ENCODE data around the gene ACAP1. TPM values are rescaled to one million over a fixed set of nuclear protein-coding genes. Genes with fewer than 3 reads are reported as not detected.

Gene ACAP1
- total RNA-seq, 1 experiment from 2014 or later: 8.8 TPM

DNA sequence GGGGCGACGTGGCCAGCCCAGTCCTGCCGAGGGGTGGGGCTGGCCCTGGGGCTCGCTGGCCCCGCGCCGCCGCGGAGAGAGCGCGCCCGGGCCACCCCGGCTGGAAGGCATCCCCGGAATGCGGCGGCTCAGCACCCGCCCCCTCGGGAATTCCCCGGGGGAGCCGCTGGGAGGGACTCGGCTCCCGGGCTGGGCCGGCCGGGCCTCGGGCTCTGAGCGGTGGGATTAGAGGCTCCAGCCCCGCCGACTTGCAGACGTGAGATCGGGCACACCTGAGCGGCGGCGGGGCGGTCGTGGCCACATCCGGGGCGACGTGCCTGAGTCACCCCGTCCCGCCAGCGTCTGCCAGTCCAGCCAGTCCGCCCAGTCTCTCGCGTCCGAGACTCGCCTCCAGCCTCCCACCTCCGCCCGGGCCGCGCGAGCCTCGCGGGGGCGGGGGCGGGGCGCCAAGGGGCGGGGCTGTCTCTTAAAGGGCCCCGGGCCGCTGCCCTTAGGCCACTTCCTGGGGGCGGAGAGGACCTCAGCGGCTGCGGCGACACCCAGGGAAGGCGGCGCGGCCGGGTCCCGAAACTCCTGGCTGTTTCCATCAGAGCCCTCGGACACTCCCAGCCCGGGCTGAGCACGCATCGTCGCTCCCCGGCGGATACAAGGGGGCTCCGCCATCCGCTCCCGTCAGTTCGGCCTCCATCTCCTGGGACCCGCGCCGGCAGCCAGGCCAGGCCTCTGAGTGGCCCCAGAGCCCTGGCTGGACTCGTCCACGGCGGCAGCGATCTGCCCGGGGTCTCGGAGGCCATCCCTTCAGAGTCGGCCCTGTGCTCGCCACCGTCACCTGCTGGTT lies 15.6 kb downstream of the ACAP1 start, which contains the start of gene KCTD11 (continued):
- TF ChIP-seq ZBTB33 (IDR thresholded peaks at IDR 0.05; ENCODE audit: extremely low read depth, insufficient replicate concordance, low read length) (no peak), EZH2phosphoT487 (IDR thresholded peaks at IDR 0.05; ENCODE audit: borderline replicate concordance) (no peak), EZH2 (IDR thresholded peaks at IDR 0.05) (no peak)

DNA sequence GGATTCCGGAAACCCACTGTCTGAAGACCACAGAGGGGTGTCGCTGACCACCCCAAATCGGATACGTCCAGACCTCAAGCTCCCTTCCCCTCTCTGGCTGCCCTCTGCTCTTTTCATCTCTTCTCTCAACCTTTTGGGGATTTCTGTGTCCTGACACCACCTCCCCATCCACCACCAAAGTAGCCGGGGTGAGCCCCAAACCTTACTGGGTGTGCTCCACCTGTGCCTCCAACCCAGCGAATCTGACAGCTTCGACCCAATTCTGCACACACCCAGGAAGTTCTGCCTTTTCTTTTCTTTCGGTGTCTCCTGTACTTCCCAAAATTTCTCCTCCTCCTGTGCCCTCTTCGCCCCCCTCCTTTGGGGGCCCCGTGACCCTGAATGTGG lies 16.2 kb downstream of the ACAP1 start:
- ChIA-PET CTCF (no interaction called here), POLR2A (no interaction called here), RAD21 (ENCODE audit: low non-redundant PET in 1 of 2, low total read pairs in 2 of 2, uncharacterized antibody in 2 of 2, unreplicated experiment in 2 of 2) (no interaction called here)
- Histone ChIP-seq H3K9me2 (ENCODE audit: insufficient read depth) (no peaks in the 10 kb centered on the region), H3K36me3 (ENCODE audit: control insufficient read depth in 1 of 2, insufficient read depth in 2 of 2, low read length in 2 of 2) (no peaks in the 10 kb centered on the region), H3K4me1 (ENCODE audit: control insufficient read depth in 1 of 2, insufficient read depth in 2 of 2, low read length in 2 of 2) (peaks cover 29 to 69% of the 10 kb centered on the region in 2 experiments), H2AFZ (ENCODE audit: low read depth, low read length, poor library complexity, severe bottlenecking) (no peak overlapping the region), H3K4me2 (ENCODE audit: low read length) (peak overlapping the region; percentile 80), H3K9ac (ENCODE audit: low read length) (peak overlapping the region; percentile 88), H3K27me3 (ENCODE audit: insufficient read depth, low read length) (no peaks in the 10 kb centered on the region), H3K9me3 (ENCODE audit: control insufficient read depth in 1 of 2, insufficient read depth in 1 of 2, low read depth in 1 of 2, low read length in 2 of 2) (no peaks in the 10 kb centered on the region), H3K79me2 (ENCODE audit: insufficient read depth, low read length) (peaks cover 32% of the 10 kb centered on the region), H3K4me3 (replicated peaks in 1 of 2; ENCODE audit: low read depth in 1 of 2, low read length in 2 of 2) (peak overlapping the region; percentile 79 to 89), H4K20me1 (ENCODE audit: insufficient read depth) (0 out of 2 replicates have a peak, but pooled peaks cover 4% of the 10 kb centered on the region), H3K27ac (ENCODE audit: low read depth, low read length) (peak overlapping the region; percentile 99)
- BruUV-seq (replicated peaks): TSS peak; percentile 67
- ATAC-seq (no peak), DNase-seq (ENCODE audit: low read depth, low spot score) (no peak)
- TF ChIP-seq, protein P1, sequence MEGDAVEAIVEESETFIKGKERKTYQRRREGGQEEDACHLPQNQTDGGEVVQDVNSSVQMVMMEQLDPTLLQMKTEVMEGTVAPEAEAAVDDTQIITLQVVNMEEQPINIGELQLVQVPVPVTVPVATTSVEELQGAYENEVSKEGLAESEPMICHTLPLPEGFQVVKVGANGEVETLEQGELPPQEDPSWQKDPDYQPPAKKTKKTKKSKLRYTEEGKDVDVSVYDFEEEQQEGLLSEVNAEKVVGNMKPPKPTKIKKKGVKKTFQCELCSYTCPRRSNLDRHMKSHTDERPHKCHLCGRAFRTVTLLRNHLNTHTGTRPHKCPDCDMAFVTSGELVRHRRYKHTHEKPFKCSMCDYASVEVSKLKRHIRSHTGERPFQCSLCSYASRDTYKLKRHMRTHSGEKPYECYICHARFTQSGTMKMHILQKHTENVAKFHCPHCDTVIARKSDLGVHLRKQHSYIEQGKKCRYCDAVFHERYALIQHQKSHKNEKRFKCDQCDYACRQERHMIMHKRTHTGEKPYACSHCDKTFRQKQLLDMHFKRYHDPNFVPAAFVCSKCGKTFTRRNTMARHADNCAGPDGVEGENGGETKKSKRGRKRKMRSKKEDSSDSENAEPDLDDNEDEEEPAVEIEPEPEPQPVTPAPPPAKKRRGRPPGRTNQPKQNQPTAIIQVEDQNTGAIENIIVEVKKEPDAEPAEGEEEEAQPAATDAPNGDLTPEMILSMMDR (IDR thresholded peaks at IDR 0.05 in 2 of 3, conservative IDR thresholded peaks at IDR 0.05 in 1 of 3; ENCODE audit: borderline replicate concordance in 1 of 3, insufficient read depth in 1 of 3, low read depth in 2 of 3, low read length in 2 of 3): peak in 1 of 3 experiments; percentile 73; a peak in 2 of 6 replicates
- no peak for TF ChIP-seq ZNF274 (IDR thresholded peaks at IDR 0.05; ENCODE audit: low read depth, low read length)
- no peak for TF ChIP-seq RAD21 (IDR thresholded peaks at IDR 0.05; ENCODE audit: low read depth)
- intact Hi-C loops (cut with micrococcal nuclease): loop anchor here (5.0 kb wide), 1 partner anchor 305 kb away; no protein-coding TSS in a partner anchor

Data from HCT116 (cell line).